Peyer's patch (tissue), 4 donors: ENCODE data around the gene RABGGTB.

Experiments
- CTCF ChIP-seq, 6 experiments: fragments of 450-650 bp in 4 of 6; fragments of 200-600 bp in 2 of 6; sonication (generic) in 1 of 6; IDR thresholded peaks; one replicate each; pipeline ENCODE4 v1.5.1; 2017 to 2019; ENCODE audit warnings: antibody characterized with exemption in 6 of 6, mild to moderate bottlenecking in 3 of 6, moderate library complexity in 1 of 6
- POLR2A ChIP-seq, 2 donors: fragments of 450-650 bp; IDR thresholded peaks; one replicate each; pipeline ENCODE4 v1.5.1; 2017; ENCODE audit warnings: antibody characterized with exemption in 2 of 2, mild to moderate bottlenecking in 2 of 2, moderate library complexity in 2 of 2

- TF ChIP-seq CTCF (IDR thresholded peaks at IDR 0.05) (no peak), POLR2A (IDR thresholded peaks at IDR 0.05) (no peak)
Observed at GRCh38 chr1:75811211-75811981, 25.3 kb downstream of the RABGGTB start.
